ENCODE data around the gene INHBE.

DNA sequence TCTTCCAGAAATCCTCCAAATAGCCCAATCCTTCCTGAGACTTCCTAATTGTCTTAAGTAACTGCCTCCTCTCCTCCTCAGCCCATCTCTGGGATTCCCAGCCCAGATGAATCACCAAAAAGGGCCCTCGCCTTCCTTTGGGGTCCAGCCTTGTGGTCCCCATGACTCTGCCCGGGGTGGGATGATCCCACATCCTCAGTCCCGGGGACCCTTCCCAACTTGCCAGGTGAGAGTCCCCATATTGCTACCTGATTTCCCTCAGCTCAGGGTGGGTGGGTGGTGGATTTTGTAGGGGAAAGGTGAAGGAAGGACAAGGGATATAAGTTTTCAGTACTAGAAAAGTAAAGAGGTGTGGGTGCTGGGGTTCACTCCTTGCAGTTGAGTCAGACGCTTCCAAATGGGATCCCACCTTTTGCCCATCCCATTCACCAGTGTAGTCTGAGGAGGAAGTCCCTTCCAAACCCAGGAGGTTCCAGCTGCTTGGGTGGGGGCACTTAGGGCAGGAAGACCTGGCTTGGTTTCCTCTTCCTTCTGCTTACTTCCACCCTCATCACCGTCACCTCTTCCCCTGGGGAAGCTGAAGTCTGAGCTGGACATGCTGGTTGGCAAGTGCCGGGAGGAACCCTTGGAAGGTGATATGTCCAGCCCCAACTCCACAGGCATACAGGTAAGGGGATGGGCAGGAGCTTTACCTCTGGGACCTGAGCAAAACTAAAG lies 10.1 kb downstream of the INHBE start:
- TF ChIP-seq CTCF (IDR thresholded peaks at IDR 0.05 in 4 of 5, conservative IDR thresholded peaks at IDR 0.05 in 1 of 5) (no peak), POLR2A (IDR thresholded peaks at IDR 0.05) (no peak)

All from gastrocnemius medialis (tissue), 4 donors.